GM12878 (cell line): ENCODE data around the gene TRIM32. TPM values are rescaled to one million over a fixed set of nuclear protein-coding genes. Genes with fewer than 3 reads are reported as not detected.

ENCODE experiments used
- ATAC-seq: fragments of 200-7000 bp; cut with Tn5 transposase; 3 replicates; pipeline ENCODE4 v1.9.1; 2020; ENCODE audit warnings: mild to moderate bottlenecking, moderate library complexity
- BruUV-seq: library from RNA; stranded (reverse); fragments of 400-500 nt; replicated peaks from 2 replicates; lab custom pipeline; 2021; lab: Mats Ljungman, UMichigan
- CTCF ChIA-PET: fragments of 300-600 bp; sonication (Branson Sonifier 250); formaldehyde crosslinking; extraction: SDS; loops from one replicate; lab custom pipeline; 2021; ENCODE audit warnings: inconsistent platforms; lab: Yijun Ruan, JAX
- POLR2A ChIA-PET: fragments of 350-600 bp; formaldehyde crosslinking; extraction: SDS; loops from one replicate; lab custom pipeline; 2021; ENCODE audit warnings: inconsistent platforms; lab: Charles Lee
- RAD21 ChIA-PET: fragments of 300-600 bp; sonication (Branson Sonifier 250); formaldehyde crosslinking; loops from one replicate; lab custom pipeline; 2023; ENCODE audit warnings: antibody characterized with exemption; ENCODE audit not compliant: unreplicated experiment; lab: Charles Lee
- SMC1A ChIA-PET: fragments of 300-600 bp; sonication (Branson Sonifier 250); formaldehyde crosslinking; loops from one replicate; lab custom pipeline; 2023; ENCODE audit not compliant: unreplicated experiment, uncharacterized antibody; lab: Charles Lee
- DNase-seq: peaks from one replicate; pipeline ENCODE4 v3.0.0-alpha.2; 2011; ENCODE audit warnings: low read depth, low spot score
- FAIRE-seq: peaks from 3 replicates; lab custom pipeline; 2011; peaks lifted over from hg19 to GRCh38; lab: Jason Lieb, UNC
- H2AFZ ChIP-seq: 2 replicates; pipeline ENCODE4 v1.6.0; 2011; ENCODE audit warnings: low read depth, low read length, control low read depth; ENCODE audit not compliant: control insufficient read depth
- H3K27ac ChIP-seq: 2 replicates; pipeline ENCODE4 v1.5.1; 2011; ENCODE audit warnings: control low read depth; ENCODE audit not compliant: control insufficient read depth, insufficient read depth
- H3K27me3 ChIP-seq, 2 experiments: replicated peaks in 1 of 2; 2 replicates each; pipeline versions ENCODE4 v1.6.0 to v1.6.1; 2011; ENCODE audit warnings: low read length in 1 of 2; ENCODE audit not compliant: control insufficient read depth in 2 of 2, insufficient read depth in 2 of 2
- H3K36me3 ChIP-seq, 2 experiments: 2 replicates each; pipeline ENCODE4 v1.5.1; 2011; ENCODE audit warnings: low read length in 1 of 2; ENCODE audit not compliant: control insufficient read depth in 2 of 2, insufficient read depth in 2 of 2
- H3K4me1 ChIP-seq: 2 replicates; pipeline ENCODE4 v1.6.1; 2011; ENCODE audit warnings: mild to moderate bottlenecking, low read length, moderate library complexity, mixed read lengths; ENCODE audit not compliant: control insufficient read depth, insufficient read depth
- H3K4me2 ChIP-seq: 2 replicates; pipeline ENCODE4 v1.6.0; 2011; ENCODE audit warnings: control low read depth; ENCODE audit not compliant: control insufficient read depth, insufficient read depth
- H3K4me3 ChIP-seq: fragments of 200-600 bp; sonication (generic); 2 replicates; pipeline ENCODE4 v1.5.1; 2016
- H3K79me2 ChIP-seq: 2 replicates; pipeline ENCODE4 v1.6.0; 2011; ENCODE audit warnings: low read length; ENCODE audit not compliant: control insufficient read depth, insufficient read depth
- H3K9ac ChIP-seq: 2 replicates; pipeline ENCODE4 v1.8.0; 2011; ENCODE audit warnings: low read length, control low read depth, mixed read lengths; ENCODE audit not compliant: control insufficient read depth, insufficient read depth
- H3K9me3 ChIP-seq: replicated peaks from 3 replicates; pipeline ENCODE4 v1.5.1; 2011; ENCODE audit warnings: mild to moderate bottlenecking, low read length; ENCODE audit not compliant: control insufficient read depth, insufficient read depth
- H4K20me1 ChIP-seq: 2 replicates; pipeline ENCODE4 v1.6.0; 2011; ENCODE audit not compliant: control insufficient read depth, insufficient read depth
- BCL3 ChIP-seq: IDR thresholded peaks from 2 replicates; pipeline ENCODE4 v1.6.1; 2011; ENCODE audit warnings: borderline replicate concordance, low read depth, mild to moderate bottlenecking, moderate library complexity, low read length; ENCODE audit not compliant: insufficient read depth, poor library complexity, severe bottlenecking
- E2F4 ChIP-seq: IDR thresholded peaks from 2 replicates; pipeline ENCODE4 v1.6.1; 2012; ENCODE audit warnings: low read depth, low read length, improper control_type of control experiment
- FOXK2 ChIP-seq: fragments of 450-650 bp; IDR thresholded peaks from 2 replicates; pipeline ENCODE4 v1.6.1; 2017; ENCODE audit warnings: mild to moderate bottlenecking, moderate library complexity
- FOXM1 ChIP-seq: IDR thresholded peaks from 2 replicates; pipeline ENCODE4 v1.6.1; 2012; ENCODE audit warnings: low read depth, mild to moderate bottlenecking, inconsistent platforms, low read length, moderate library complexity
- NFYB ChIP-seq: IDR thresholded peaks from 2 replicates; pipeline ENCODE4 v1.6.1; 2011; ENCODE audit warnings: low read depth, mild to moderate bottlenecking, low read length, improper control_type of control experiment, moderate library complexity; ENCODE audit not compliant: insufficient read depth
- PBX3 ChIP-seq: IDR thresholded peaks from 2 replicates; pipeline ENCODE4 v1.6.1; 2011; ENCODE audit warnings: mild to moderate bottlenecking, low read depth, low read length, moderate library complexity; ENCODE audit not compliant: insufficient replicate concordance
- POLR2A ChIP-seq: IDR thresholded peaks from 2 replicates; pipeline ENCODE4 v1.6.1; 2011; ENCODE audit warnings: low read depth, mild to moderate bottlenecking, low read length
- RBBP5 ChIP-seq: fragments of 200-600 bp; sonication (generic); conservative IDR thresholded peaks from 2 replicates; pipeline ENCODE4 v1.6.1; 2016
- RUNX3 ChIP-seq: IDR thresholded peaks from 2 replicates; pipeline ENCODE4 v1.6.1; 2012; ENCODE audit warnings: low read length, inconsistent platforms
- SPI1 ChIP-seq: IDR thresholded peaks from 2 replicates; pipeline ENCODE4 v1.6.1; 2011; ENCODE audit warnings: low read depth, mild to moderate bottlenecking, low read length, moderate library complexity, borderline replicate concordance; ENCODE audit not compliant: insufficient read depth
- YY1 ChIP-seq: IDR thresholded peaks from 2 replicates; pipeline ENCODE4 v1.6.1; 2011; ENCODE audit warnings: low read depth, mild to moderate bottlenecking, low read length
- ZNF217 ChIP-seq: fragments of 450-650 bp; IDR thresholded peaks from 2 replicates; pipeline ENCODE4 v1.6.1; 2017; ENCODE audit warnings: antibody characterized with exemption, mild to moderate bottlenecking
- ZNF274 ChIP-seq: IDR thresholded peaks from one replicate; pipeline ENCODE4 v1.8.0; 2011; ENCODE audit not compliant: insufficient read length, insufficient read depth
- ZNF622 ChIP-seq: fragments of 450-650 bp; IDR thresholded peaks from 2 replicates; pipeline ENCODE4 v1.6.1; 2017; ENCODE audit warnings: mild to moderate bottlenecking, inconsistent platforms
- ZNF687 ChIP-seq: fragments of 450-650 bp; IDR thresholded peaks from 2 replicates; pipeline ENCODE4 v1.6.1; 2017; ENCODE audit warnings: mild to moderate bottlenecking, moderate library complexity
- WGBS: methylation state at CpG from one replicate; pipeline ENCODE4 v1.1.6; 2016; ENCODE audit warnings: low lambda C conversion rate; ENCODE audit not compliant: insufficient replicate concordance, insufficient coverage; ENCODE audit errors: missing lambda C conversion rate; 5-methylcytosine and 5-hydroxymethylcytosine counted together
- in situ Hi-C: fragments of 300-500 bp; cut with MboI; formaldehyde crosslinking; loops from 9 replicates; pipeline ENCODE4 v1.14.3; 2018; ENCODE audit warnings: mixed read lengths
- intact Hi-C: fragments of 100-400 bp; cut with micrococcal nuclease; formaldehyde crosslinking; loops from one replicate; pipeline ENCODE4 v1.14.2; 2022; ENCODE audit not compliant: unreplicated experiment
- polyA plus RNA-seq, 11 experiments: library from polyadenylated mRNA; depleted of rRNA in 4 of 11; unstranded in 6 of 11; stranded (reverse) in 5 of 11; fragments of >200 nt; fragmentation: Nextera tagmentation in 4 of 11; fragmentation: Illumina TruSeq in 1 of 11; extraction: Ambion mirVana in 4 of 11; extraction: Trizol in 1 of 11; gene quantifications; 1 replicate in 1 of 11; 2 replicates in 10 of 11; pipeline versions ENCODE4 v1.2.1 to v1.2.3, GENCODE V29; 2011 to 2016; ENCODE audit warnings: inconsistent platforms in 2 of 11, missing spikeins in 2 of 11, low read depth in 1 of 11
- total RNA-seq, 4 experiments: library from RNA; depleted of rRNA in 3 of 4; stranded (reverse); fragments of >200 nt in 3 of 4; fragmentation: Illumina TruSeq in 1 of 4; extraction: Trizol in 1 of 4; gene quantifications; 2 replicates each; pipeline versions ENCODE4 v1.2.1 to v1.2.3, GENCODE V29; 2013 to 2021

Gene TRIM32
- total and polyA plus RNA-seq, 10 of the 15 experiments (the other 5 are each of a cell fraction or from before 2014, with no cell fraction given): 7.1 to 23.8 (median 12.2) TPM

- TF ChIP-seq BCL3 (no peak), YY1 (no peak), NFYB (no peak), E2F4 (no peak), FOXM1 (no peak), FOXK2 (no peak)
Observed at GRCh38 chr9:116726602-116727001, 39.5 kb downstream of the TRIM32 start (continued).

GRCh38 chr9:116733010-116733641 lies 46.0 kb downstream of the TRIM32 start:
- Histone ChIP-seq H3K9me3 (no peaks in the 10 kb centered on the region; the same call in 2 of the 3 replicates), H3K27me3 (no peaks in the 10 kb centered on the region; a peak in 2 of 4 replicates), H3K36me3 (no peaks in the 10 kb centered on the region), H3K9ac (no peak overlapping the region), H3K27ac (no peak overlapping the region), H3K4me1 (peaks cover 10% of the 10 kb centered on the region), H3K4me3 (no peak overlapping the region), H4K20me1 (no peaks in the 10 kb centered on the region), H3K4me2 (peak overlapping the region; percentile 38; the same call in 1 of the 2 replicates), H2AFZ (peak overlapping the region; percentile 57), H3K79me2 (no peaks in the 10 kb centered on the region)
- CTCF ChIA-PET: interaction anchor here (8.2 kb wide), 1 partner anchor 127 kb away, joined by 173 read pairs; no protein-coding TSS in a partner anchor
- SMC1A ChIA-PET: interaction anchor here (1.3 kb wide), 1 partner anchor 127 kb away, joined by 3 read pairs; no protein-coding TSS in a partner anchor
- DNase-seq: peak; percentile 7
- RAD21 ChIA-PET: interaction anchor here (5.9 kb wide), 1 partner anchor 127 kb away, joined by 60 read pairs; no protein-coding TSS in a partner anchor
- intact Hi-C loops: loop anchor here (10.0 kb wide), 2 partner anchors 312 to 352 kb away; no protein-coding TSS in a partner anchor
- BruUV-seq: no TSS peak
- peak; percentile 68 for ATAC-seq
- in situ Hi-C loops: loop anchor here (25.0 kb wide), 1 partner anchor 679 kb away; the partner anchor contains the start of gene ASTN2
- 23% methylated on average over 9 of the region's 9 CpGs for WGBS
- no peak for FAIRE-seq
- POLR2A ChIA-PET: no interaction called here
- TF ChIP-seq PBX3 (no peak), ZNF217 (no peak), ZNF274 (no peak), RBBP5 (no peak), ZNF622 (no peak), SPI1 (peak; percentile 26; the same call in 1 of the 2 replicates), RUNX3 (no peak; the same call in 1 of the 2 replicates), POLR2A (no peak), ZNF687 (peak; percentile 19; the same call in 1 of the 2 replicates)
